ENCODE data around the gene SLC39A6.
A peak's percentile ranks its signal among the peaks of the same experiment; 100 is the strongest.

GRCh38 chr18:36067055-36067957 lies 61.8 kb downstream of the SLC39A6 start, which contains the start of gene RPRD1A:
- peak; percentile 69 for TF ChIP-seq POLR2AphosphoS5 (IDR thresholded peaks at IDR 0.05; ENCODE audit: low read depth, low read length)
- peak; percentile 34; the same call in 1 of the 2 replicates for TF ChIP-seq TAF1 (IDR thresholded peaks at IDR 0.05; ENCODE audit: borderline replicate concordance, low read depth, low read length)

Measured in GM12892 (cell line).